ENCODE results near the gene CALD1.

- TF ChIP-seq CTCF (optimal IDR thresholded peaks at IDR 0.05 in 1 of 3, IDR thresholded peaks at IDR 0.05 in 1 of 3, conservative IDR thresholded peaks at IDR 0.05 in 1 of 3; ENCODE audit: extremely low read depth in 1 of 3, insufficient read depth in 2 of 3, low read length in 3 of 3) (no peak), EZH2 (IDR thresholded peaks at IDR 0.05; ENCODE audit: low read length) (no peak)
Measured at GRCh38 chr7:134737566-134738345, 41.7 kb upstream of the CALD1 start.

Measured in keratinocyte (primary cell).